H1 (cell line): ENCODE data around the gene SPECC1. TPM values are rescaled to one million over a fixed set of nuclear protein-coding genes. Genes with fewer than 3 reads are reported as not detected.

Experiments
- CTCF ChIA-PET: fragments of 300-600 bp; sonication (Branson Sonifier 250); formaldehyde crosslinking; loops from one replicate; lab custom pipeline; 2021; ENCODE audit not compliant: partially characterized antibody; lab: Charles Lee
- POLR2A ChIA-PET: fragments of 300-600 bp; sonication (Branson Sonifier 250); formaldehyde crosslinking; loops from one replicate; lab custom pipeline; 2021; ENCODE audit warnings: inconsistent platforms; ENCODE audit not compliant: partially characterized antibody; lab: Charles Lee
- DNase-seq, 2 experiments: peaks; one replicate each; pipeline versions ENCODE4 v3.0.0 to v3.0.0-alpha.2; 2010 to 2022; ENCODE audit warnings: low spot score in 2 of 2, low read depth in 1 of 2, mixed read lengths in 1 of 2
- FAIRE-seq: peaks from 2 replicates; lab custom pipeline; 2011; peaks lifted over from hg19 to GRCh38; lab: Jason Lieb, UNC
- H2AFZ ChIP-seq: 2 replicates; pipeline ENCODE4 v1.8.1; 2012; ENCODE audit warnings: low read length, inconsistent platforms
- H2AK5ac ChIP-seq: 2 replicates; pipeline ENCODE4 v1.6.1; 2013; ENCODE audit warnings: low read depth, low read length
- H2BK120ac ChIP-seq: replicated peaks from 2 replicates; pipeline ENCODE3; 2013; ENCODE audit warnings: low read depth, low read length, inconsistent platforms
- H2BK12ac ChIP-seq: 2 replicates; pipeline ENCODE4 v1.6.1; 2013; ENCODE audit warnings: low read depth, low read length
- H2BK15ac ChIP-seq: 2 replicates; pipeline ENCODE4 v1.6.1; 2013; ENCODE audit warnings: low read length
- H2BK20ac ChIP-seq: 2 replicates; pipeline ENCODE4 v1.6.1; 2013; ENCODE audit warnings: low read length
- H2BK5ac ChIP-seq: 2 replicates; pipeline ENCODE4 v1.6.1; 2013; ENCODE audit warnings: low read depth, low read length
- H3K14ac ChIP-seq: 2 replicates; pipeline ENCODE4 v1.6.1; 2013; ENCODE audit warnings: inconsistent platforms; ENCODE audit not compliant: insufficient read length
- H3K18ac ChIP-seq: 2 replicates; pipeline ENCODE4 v1.6.1; 2013; ENCODE audit warnings: low read length; ENCODE audit errors: extremely low read depth
- H3K23ac ChIP-seq: 2 replicates; pipeline ENCODE4 v1.6.1; 2013; ENCODE audit warnings: inconsistent platforms; ENCODE audit not compliant: insufficient read length
- H3K23me2 ChIP-seq: 2 replicates; pipeline ENCODE4 v1.6.1; 2013; ENCODE audit warnings: low read depth, low read length
- H3K27ac ChIP-seq: 2 replicates; pipeline ENCODE4 v1.6.1; 2011; ENCODE audit warnings: low read depth, low read length, inconsistent platforms
- H3K27me3 ChIP-seq, 4 experiments: replicated peaks in 1 of 4; 1 replicate in 1 of 4; 2 replicates in 3 of 4; pipeline versions ENCODE4 v1.6.1 to v1.8.1; 2011 to 2013; ENCODE audit warnings: low read length in 3 of 4, mild to moderate bottlenecking in 3 of 4, inconsistent platforms in 2 of 4, mixed read lengths in 2 of 4, moderate library complexity in 1 of 4; ENCODE audit not compliant: control insufficient read depth in 3 of 4, insufficient read depth in 3 of 4; ENCODE audit errors: extremely low read depth in 1 of 4
- H3K36me3 ChIP-seq, 4 experiments: 2 replicates each; pipeline versions ENCODE4 v1.6.1 to v1.8.1; 2011 to 2013; ENCODE audit warnings: mild to moderate bottlenecking in 4 of 4, low read length in 3 of 4, moderate library complexity in 2 of 4, control low read depth in 1 of 4, inconsistent platforms in 1 of 4; ENCODE audit not compliant: insufficient read depth in 4 of 4, control insufficient read depth in 2 of 4
- H3K4ac ChIP-seq: replicated peaks from 2 replicates; pipeline ENCODE3; 2013; ENCODE audit warnings: low read length, low read depth, mixed read lengths, inconsistent platforms; ENCODE audit not compliant: insufficient read length
- H3K4me1 ChIP-seq, 4 experiments: replicated peaks in 1 of 4; 1 replicate in 1 of 4; 2 replicates in 3 of 4; pipeline versions ENCODE4 v1.6.1 to v1.8.1; 2011 to 2013; ENCODE audit warnings: low read length in 3 of 4, inconsistent platforms in 2 of 4, mixed read lengths in 1 of 4; ENCODE audit not compliant: insufficient read depth in 4 of 4, control insufficient read depth in 3 of 4
- H3K4me2 ChIP-seq, 2 experiments: 2 replicates each; pipeline versions ENCODE4 v1.6.1 to v1.8.1; 2011 to 2013; ENCODE audit warnings: low read depth in 2 of 2, low read length in 2 of 2, control low read depth in 1 of 2, inconsistent platforms in 1 of 2, mild to moderate bottlenecking in 1 of 2; ENCODE audit not compliant: insufficient read depth in 1 of 2
- H3K4me3 ChIP-seq, 4 experiments: fragments of 200-600, 300-600 bp in 1 of 4; sonication (generic), shearing (Covaris generic), sonication (Bioruptor Twin) in 1 of 4; 2 replicates each; pipeline versions ENCODE4 v1.5.1 to v1.8.1; 2011 to 2016; ENCODE audit warnings: low read length in 4 of 4, low read depth in 3 of 4, control low read depth in 2 of 4, inconsistent platforms in 2 of 4, mild to moderate bottlenecking in 2 of 4, mixed read lengths in 1 of 4, moderate library complexity in 1 of 4; ENCODE audit not compliant: insufficient read depth in 2 of 4; ENCODE audit errors: extremely low read depth in 1 of 4
- H3K56ac ChIP-seq: replicated peaks from 2 replicates; pipeline ENCODE3; 2013; ENCODE audit warnings: low read depth, mild to moderate bottlenecking, mixed read lengths, low read length, inconsistent platforms; ENCODE audit not compliant: insufficient read length
- H3K79me1 ChIP-seq: 2 replicates; pipeline ENCODE4 v1.6.1; 2013; ENCODE audit warnings: low read depth, low read length, control low read depth
- H3K79me2 ChIP-seq, 2 experiments: 2 replicates each; pipeline versions ENCODE4 v1.6.1 to v1.8.1; 2012 to 2013; ENCODE audit warnings: low read length in 2 of 2, mild to moderate bottlenecking in 2 of 2, inconsistent platforms in 1 of 2; ENCODE audit not compliant: insufficient read depth in 2 of 2, control insufficient read depth in 1 of 2
- H3K9ac ChIP-seq, 4 experiments: replicated peaks in 1 of 4; 1 replicate in 1 of 4; 2 replicates in 3 of 4; pipeline versions ENCODE4 v1.6.1 to v1.8.1; 2011 to 2013; ENCODE audit warnings: low read depth in 3 of 4, low read length in 3 of 4, control low read depth in 2 of 4, mild to moderate bottlenecking in 2 of 4, moderate library complexity in 2 of 4, inconsistent platforms in 1 of 4; ENCODE audit errors: extremely low read depth in 1 of 4
- H3K9me3 ChIP-seq, 2 experiments: 2 replicates each; pipeline versions ENCODE4 v1.6.1 to v1.8.1; 2012 to 2013; ENCODE audit warnings: mild to moderate bottlenecking in 2 of 2, moderate library complexity in 2 of 2, control low read depth in 1 of 2, inconsistent platforms in 1 of 2, low read depth in 1 of 2, low read length in 1 of 2, mixed read lengths in 1 of 2; ENCODE audit not compliant: insufficient read depth in 2 of 2
- H4K20me1 ChIP-seq, 2 experiments: replicated peaks in 1 of 2; 2 replicates each; pipeline versions ENCODE3 to v1.8.1; 2011 to 2013; ENCODE audit warnings: inconsistent platforms in 2 of 2, low read length in 2 of 2, mild to moderate bottlenecking in 1 of 2; ENCODE audit not compliant: insufficient read depth in 2 of 2, control insufficient read depth in 1 of 2
- H4K5ac ChIP-seq: 2 replicates; pipeline ENCODE4 v1.6.1; 2013; ENCODE audit warnings: low read length, low read depth, mixed read lengths, inconsistent platforms; ENCODE audit not compliant: insufficient read length
- H4K8ac ChIP-seq: 2 replicates; pipeline ENCODE4 v1.8.0; 2013; ENCODE audit warnings: mild to moderate bottlenecking, moderate library complexity, low read length, inconsistent platforms; ENCODE audit not compliant: insufficient read depth; ENCODE audit errors: extremely low read depth
- H4K91ac ChIP-seq: replicated peaks from 2 replicates; pipeline ENCODE3; 2013; ENCODE audit warnings: low read length, mixed read lengths, inconsistent platforms; ENCODE audit not compliant: insufficient read length
- NRF1 ChIP-seq: IDR thresholded peaks from 2 replicates; pipeline ENCODE4 v1.6.1; 2011; ENCODE audit warnings: mild to moderate bottlenecking, low read depth, low read length, improper control_type of control experiment
- WGBS, 2 experiments: shearing (Covaris generic) in 1 of 2; methylation state at CpG; one replicate each; pipeline versions ENCODE4 v1.1.6 to v1.1.7; 2013 to 2015; ENCODE audit warnings: low lambda C conversion rate in 2 of 2, mixed read lengths in 2 of 2, inconsistent platforms in 1 of 2, low coverage in 1 of 2, missing lambda C conversion rate in 1 of 2; ENCODE audit not compliant: insufficient replicate concordance in 2 of 2, insufficient coverage in 1 of 2, insufficient read length in 1 of 2; ENCODE audit errors: extremely low coverage in 1 of 2, missing lambda C conversion rate in 1 of 2; 5-methylcytosine and 5-hydroxymethylcytosine counted together
- polyA plus RNA-seq, 7 experiments: library from polyadenylated mRNA; depleted of rRNA in 3 of 7; stranded (reverse) in 5 of 7; unstranded in 2 of 7; fragments of >200 nt in 5 of 7; fragments of 200-250 nt in 2 of 7; gene quantifications; 1 replicate in 5 of 7; 2 replicates in 1 of 7; 4 replicates in 1 of 7; pipeline versions ENCODE4 v1.2.1 to v1.2.3, GENCODE V29; 2011 to 2013; ENCODE audit warnings: missing spikeins in 2 of 7, mixed read lengths in 2 of 7
- total RNA-seq: library from RNA; stranded (reverse); fragmentation: NEBNext Ultra II Directional; extraction: Animal tissue kit (Norgen Biotek cat#: 25700); gene quantifications from 2 replicates; pipeline ENCODE4 v1.2.1, GENCODE V29; 2021

The SPECC1 gene
- total and polyA plus RNA-seq, 2 of the 8 experiments (the other 6 are each of a cell fraction or from before 2014, with no cell fraction given): 35.8 to 87.9 TPM

DNA sequence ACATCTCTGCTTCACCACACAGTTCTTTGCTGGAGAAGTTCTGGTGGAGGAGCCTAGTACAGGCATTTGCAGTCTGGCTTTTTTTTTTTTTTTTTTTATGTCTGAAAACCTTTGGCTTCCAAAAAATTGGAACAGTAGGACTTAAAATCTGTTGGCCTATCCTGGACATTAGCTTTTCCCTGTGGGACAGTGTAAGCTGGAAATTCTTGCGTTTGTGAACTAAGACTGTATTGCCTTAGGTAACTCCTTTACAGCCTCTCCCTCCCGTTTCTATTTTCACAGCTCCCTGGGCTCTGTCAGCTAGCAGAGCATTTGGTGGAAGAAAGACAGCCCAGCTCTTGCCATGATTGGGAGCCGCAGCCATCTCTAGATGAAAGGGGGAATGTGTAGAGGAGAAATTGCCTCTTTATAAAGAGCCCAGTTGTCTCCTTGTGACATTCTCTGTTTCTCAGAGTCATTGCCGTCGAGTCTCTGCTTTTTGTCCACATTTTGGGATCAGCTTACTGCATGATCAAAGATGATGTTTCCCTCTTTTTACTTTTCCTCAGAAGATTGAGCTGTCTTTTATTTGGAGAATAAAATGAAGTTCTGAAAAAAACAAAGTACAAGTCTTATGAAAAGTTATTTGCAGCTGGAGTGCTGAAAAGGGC is 227.5 kb downstream of the SPECC1 start:
- DNase-seq (no peak), FAIRE-seq (no peak)
- no peak overlapping the region for H4K8ac ChIP-seq
- peaks cover 1 to 6% of the 10 kb centered on the region in 2 experiments for H4K20me1 ChIP-seq
- no peak overlapping the region for H2BK120ac ChIP-seq
- H3K4me3 ChIP-seq: no peak overlapping the region
- ChIA-PET CTCF (interaction anchor here (0.9 to 4.4 kb wide), 4 partner anchors 11 to 116 kb away, joined by 3 to 30 read pairs (median 5); no protein-coding TSS in a partner anchor), POLR2A (no interaction called here)
- 83% methylated on average over 5 of the region's 5 CpGs; no CpG with 5 or more reads in 1 of the 2 experiments for WGBS, 2 experiments
- H2AFZ ChIP-seq: no peak overlapping the region
- H3K27ac ChIP-seq: no peak overlapping the region
- H3K56ac ChIP-seq: no peak overlapping the region
- H3K14ac ChIP-seq: no peak overlapping the region
- no peak overlapping the region for H3K23ac ChIP-seq
- no peak overlapping the region for H2AK5ac ChIP-seq
- TF ChIP-seq NRF1: no peak
- H2BK20ac ChIP-seq: no peak overlapping the region
- no peak overlapping the region for H2BK5ac ChIP-seq
- no peak overlapping the region for H3K18ac ChIP-seq
- H2BK12ac ChIP-seq: no peak overlapping the region
- no peak overlapping the region for H3K9ac ChIP-seq
- no peak overlapping the region for H2BK15ac ChIP-seq
- H3K27me3 ChIP-seq: no peaks in the 10 kb centered on the region
- no peak overlapping the region for H3K4ac ChIP-seq
- H3K79me2 ChIP-seq: no peaks in the 10 kb centered on the region
- H3K9me3 ChIP-seq: no peaks in the 10 kb centered on the region
- no peaks in the 10 kb centered on the region for H3K79me1 ChIP-seq
- peaks cover 5 to 44% (median 24%) of the 10 kb centered on the region in 4 experiments; a peak in 7 of 8 replicates for H3K36me3 ChIP-seq
- no peaks in the 10 kb centered on the region for H3K4me1 ChIP-seq
- H4K5ac ChIP-seq: no peak overlapping the region
- no peak overlapping the region for H4K91ac ChIP-seq
- H3K4me2 ChIP-seq: no peak overlapping the region
- no peaks in the 10 kb centered on the region for H3K23me2 ChIP-seq
